ENCODE measurements around the gene ADAMTSL2.

ADAMTSL2 gene

GRCh38 chr9:133575186-133576030, 40.9 kb downstream of the ADAMTSL2 start:
- DNase-seq (ENCODE audit: low read depth in 2 of 2), result no peak

- no peak for DNase-seq (ENCODE audit: low read depth in 2 of 2)
These were observed 41.7 kb downstream of the ADAMTSL2 start for GRCh38 chr9:133576031-133576874.

GRCh38 chr9:133576875-133577736, 42.6 kb downstream of the ADAMTSL2 start:
- no peak for DNase-seq (ENCODE audit: low read depth in 2 of 2)

GRCh38 chr9:133577737-133578112, 43.2 kb downstream of the ADAMTSL2 start:
- no peak for DNase-seq (ENCODE audit: low read depth in 2 of 2)

GRCh38 chr9:133578524-133579441, 44.3 kb downstream of the ADAMTSL2 start:
- DNase-seq (ENCODE audit: low read depth in 2 of 2), result no peak

GRCh38 chr9:133579601-133580418, 45.3 kb downstream of the ADAMTSL2 start:
- no peak for DNase-seq (ENCODE audit: low read depth in 2 of 2)

- DNase-seq (ENCODE audit: low read depth in 2 of 2), result no peak
These were observed 45.9 kb downstream of the ADAMTSL2 start for GRCh38 chr9:133580419-133580738.

- no peak for DNase-seq (ENCODE audit: low read depth in 2 of 2)
These were observed 46.5 kb downstream of the ADAMTSL2 start for GRCh38 chr9:133581011-133581410.

- no peak for DNase-seq (ENCODE audit: low read depth in 2 of 2)
These were observed 47.2 kb downstream of the ADAMTSL2 start for GRCh38 chr9:133581513-133582343.

- DNase-seq (ENCODE audit: low read depth in 2 of 2), result no peak
These were observed 48.1 kb downstream of the ADAMTSL2 start for GRCh38 chr9:133582501-133583045.

GRCh38 chr9:133583111-133583510, 48.6 kb downstream of the ADAMTSL2 start:
- no peak for DNase-seq (ENCODE audit: low read depth in 2 of 2)

GRCh38 chr9:133583586-133583985, 49.1 kb downstream of the ADAMTSL2 start:
- DNase-seq (ENCODE audit: low read depth in 2 of 2), result no peak

- no peak for DNase-seq (ENCODE audit: low read depth in 2 of 2)
These were observed 49.7 kb downstream of the ADAMTSL2 start for GRCh38 chr9:133584167-133584558.

GRCh38 chr9:133584559-133585476, 50.3 kb downstream of the ADAMTSL2 start:
- DNase-seq (ENCODE audit: low read depth in 2 of 2), result no peak

GRCh38 chr9:133585481-133586351, 51.2 kb downstream of the ADAMTSL2 start:
- no peak for DNase-seq (ENCODE audit: low read depth in 2 of 2)

- no peak for DNase-seq (ENCODE audit: low read depth in 2 of 2)
These were observed 52.5 kb downstream of the ADAMTSL2 start for GRCh38 chr9:133587051-133587450.

GRCh38 chr9:133587466-133587865, 53.0 kb downstream of the ADAMTSL2 start:
- DNase-seq (ENCODE audit: low read depth in 2 of 2), result no peak
